Suppressor macrophage (primary cell): ENCODE data around the gene LEMD1.
A peak's percentile ranks its signal among the peaks of the same experiment; 100 is the strongest.
"Not testable (repeated sequence)": the region's sequence is repeated elsewhere in the genome, so short reads cannot be mapped to it uniquely, and the experiment has no call there.

Experiments
- DNase-seq, 4 experiments: peaks; one replicate each; pipeline ENCODE4 v3.0.0-alpha.2; 2020 to 2022

LEMD1 gene

GRCh38 chr1:205429762-205430695 lies 8.2 kb upstream of the LEMD1 start:
- DNase-seq = no peak

GRCh38 chr1:205424901-205425600 lies 3.2 kb upstream of the LEMD1 start:
- no peak for DNase-seq

- no peak for DNase-seq
These were observed 2.1 kb upstream of the LEMD1 start for GRCh38 chr1:205423814-205424399.

GRCh38 chr1:205422993-205423642 lies 1.3 kb upstream of the LEMD1 start:
- DNase-seq = no peak

GRCh38 chr1:205420938-205421337 lies 918 bp downstream of the LEMD1 start:
- DNase-seq = no peak

- DNase-seq = no peak
These were observed 3.8 kb downstream of the LEMD1 start for GRCh38 chr1:205417870-205418635.

GRCh38 chr1:205416322-205416721 lies 5.5 kb downstream of the LEMD1 start:
- DNase-seq = no peak

- DNase-seq = no peak
These were observed 11.1 kb downstream of the LEMD1 start for GRCh38 chr1:205410581-205411298.

GRCh38 chr1:205407970-205408369 lies 13.9 kb downstream of the LEMD1 start:
- DNase-seq = no peak

- DNase-seq = not testable (repeated sequence)
These were observed 15.6 kb downstream of the LEMD1 start for GRCh38 chr1:205406252-205406651.

GRCh38 chr1:205404484-205404883 lies 17.4 kb downstream of the LEMD1 start:
- DNase-seq = not testable (repeated sequence)

- DNase-seq = no peak
These were observed 23.3 kb downstream of the LEMD1 start for GRCh38 chr1:205398586-205398985.

GRCh38 chr1:205396967-205397616 lies 24.8 kb downstream of the LEMD1 start:
- peak; percentile 27 to 58 (median 42) for DNase-seq

GRCh38 chr1:205395616-205396015 lies 26.2 kb downstream of the LEMD1 start:
- DNase-seq = no peak

GRCh38 chr1:205392650-205393049 lies 29.2 kb downstream of the LEMD1 start:
- DNase-seq = no peak

- no peak for DNase-seq
These were observed 30.5 kb downstream of the LEMD1 start for GRCh38 chr1:205391386-205391785.

- DNase-seq = no peak
These were observed 34.0 kb downstream of the LEMD1 start for GRCh38 chr1:205387845-205388244.

GRCh38 chr1:205382990-205383389 lies 38.9 kb downstream of the LEMD1 start:
- DNase-seq = not testable (repeated sequence)

GRCh38 chr1:205382561-205382960 lies 39.3 kb downstream of the LEMD1 start:
- no peak for DNase-seq

- no peak for DNase-seq
These were observed 40.6 kb downstream of the LEMD1 start for GRCh38 chr1:205381305-205381704.

- no peak for DNase-seq
These were observed 41.0 kb downstream of the LEMD1 start for GRCh38 chr1:205380882-205381281.
